Breast epithelium (tissue), 3 donors: ENCODE data around the gene ANKRD31.

ENCODE experiments used
- POLR2A ChIP-seq: fragments of 450-650 bp; IDR thresholded peaks from one replicate; pipeline ENCODE4 v1.6.1; 2016; ENCODE audit warnings: antibody characterized with exemption, mild to moderate bottlenecking, moderate library complexity
- TF ChIP-seq, protein P1 (sequence below), 3 donors: fragments of 450-650 bp; IDR thresholded peaks; one replicate each; pipeline ENCODE4 v1.5.1; 2016 to 2017; ENCODE audit warnings: antibody characterized with exemption in 3 of 3, mild to moderate bottlenecking in 3 of 3, moderate library complexity in 3 of 3

DNA sequence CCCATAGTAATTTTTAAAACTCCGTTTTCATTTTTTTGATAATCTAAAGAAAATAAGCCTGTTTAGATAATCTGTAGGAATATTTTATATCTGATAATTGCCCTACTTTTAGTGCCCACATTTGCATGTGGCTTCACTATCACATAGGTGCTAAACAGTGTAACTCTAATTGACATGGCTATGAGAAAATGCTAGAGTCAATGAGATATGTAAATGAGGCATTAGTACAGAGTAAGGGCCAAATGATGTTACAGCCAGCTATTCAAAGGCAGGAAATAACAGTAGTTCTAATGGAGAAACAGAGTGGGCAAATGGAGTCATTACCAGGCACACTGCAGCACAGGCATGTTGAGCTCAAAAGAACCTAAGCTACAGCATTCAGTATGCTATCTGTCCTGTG, 147.0 kb downstream of the ANKRD31 start:
- TF ChIP-seq, protein P1, sequence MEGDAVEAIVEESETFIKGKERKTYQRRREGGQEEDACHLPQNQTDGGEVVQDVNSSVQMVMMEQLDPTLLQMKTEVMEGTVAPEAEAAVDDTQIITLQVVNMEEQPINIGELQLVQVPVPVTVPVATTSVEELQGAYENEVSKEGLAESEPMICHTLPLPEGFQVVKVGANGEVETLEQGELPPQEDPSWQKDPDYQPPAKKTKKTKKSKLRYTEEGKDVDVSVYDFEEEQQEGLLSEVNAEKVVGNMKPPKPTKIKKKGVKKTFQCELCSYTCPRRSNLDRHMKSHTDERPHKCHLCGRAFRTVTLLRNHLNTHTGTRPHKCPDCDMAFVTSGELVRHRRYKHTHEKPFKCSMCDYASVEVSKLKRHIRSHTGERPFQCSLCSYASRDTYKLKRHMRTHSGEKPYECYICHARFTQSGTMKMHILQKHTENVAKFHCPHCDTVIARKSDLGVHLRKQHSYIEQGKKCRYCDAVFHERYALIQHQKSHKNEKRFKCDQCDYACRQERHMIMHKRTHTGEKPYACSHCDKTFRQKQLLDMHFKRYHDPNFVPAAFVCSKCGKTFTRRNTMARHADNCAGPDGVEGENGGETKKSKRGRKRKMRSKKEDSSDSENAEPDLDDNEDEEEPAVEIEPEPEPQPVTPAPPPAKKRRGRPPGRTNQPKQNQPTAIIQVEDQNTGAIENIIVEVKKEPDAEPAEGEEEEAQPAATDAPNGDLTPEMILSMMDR (IDR thresholded peaks at IDR 0.05) = no peak
- no peak for TF ChIP-seq POLR2A
